Right atrium auricular region (tissue), 2 donors: ENCODE measurements around the gene CEACAM19. TPM values are rescaled to one million over a fixed set of nuclear protein-coding genes. Genes with fewer than 3 reads are reported as not detected.

ENCODE experiments used
- DNase-seq: peaks from one replicate; pipeline ENCODE4 v3.0.0-alpha.2; 2019; ENCODE audit warnings: low spot score
- H3K27ac ChIP-seq, 2 donors: fragments of 200-600 bp; sonication (generic); 1 replicate in 1 of 2; 2 replicates in 1 of 2; pipeline ENCODE4 v1.5.1; 2016 to 2019
- H3K27me3 ChIP-seq, 2 donors: fragments of 200-600 bp; sonication (generic); one replicate each; pipeline versions ENCODE4 v1.5.1 to v1.6.0; 2017 to 2019
- H3K36me3 ChIP-seq: fragments of 200-600 bp; sonication (generic); one replicate; pipeline ENCODE4 v1.5.1; 2016
- H3K4me1 ChIP-seq, 2 donors: fragments of 200-600 bp; sonication (generic); one replicate each; pipeline versions ENCODE4 v1.5.1 to v1.6.0; 2017 to 2019
- H3K4me3 ChIP-seq, 2 donors: fragments of 200-600 bp; sonication (generic); 1 replicate in 1 of 2; 2 replicates in 1 of 2; pipeline ENCODE4 v1.5.1; 2017 to 2019; ENCODE audit warnings: mild to moderate bottlenecking in 1 of 2, moderate library complexity in 1 of 2
- H3K9me3 ChIP-seq, 2 donors: fragments of 200-600 bp; sonication (generic); one replicate each; pipeline ENCODE4 v1.5.1; 2019
- CTCF ChIP-seq, 2 donors: fragments of 200-600 bp; sonication (generic); IDR thresholded peaks; one replicate each; pipeline ENCODE4 v1.5.1; 2019; ENCODE audit warnings: antibody characterized with exemption in 2 of 2
- total RNA-seq, 2 donors: library from RNA; depleted of rRNA; stranded (reverse); fragments of >200 nt; gene quantifications; one replicate each; pipeline ENCODE4 v1.1.0, GENCODE V29; 2016

CEACAM19 gene
- total RNA-seq, 2 donors from 2014 or later, result 2.3 to 3.1 TPM

GRCh38 chr19:44673510-44673909 lies 2.2 kb downstream of the CEACAM19 start:
- Histone ChIP-seq H3K4me1 (no peaks in the 10 kb centered on the region), H3K36me3 (peaks cover under 1% of the 10 kb centered on the region), H3K27ac (no peak overlapping the region), H3K9me3 (no peaks in the 10 kb centered on the region), H3K4me3 (no peak overlapping the region), H3K27me3 (no peaks in the 10 kb centered on the region)
- no peak for TF ChIP-seq CTCF (IDR thresholded peaks at IDR 0.05)
- DNase-seq, result no peak

GRCh38 chr19:44675521-44675920 lies 4.2 kb downstream of the CEACAM19 start:
- TF ChIP-seq CTCF (IDR thresholded peaks at IDR 0.05), result no peak
- H3K4me1 ChIP-seq, result no peaks in the 10 kb centered on the region
- peaks cover 8% of the 10 kb centered on the region for H3K36me3 ChIP-seq
- H3K9me3 ChIP-seq, result no peaks in the 10 kb centered on the region
- DNase-seq, result no peak
- no peak overlapping the region for H3K4me3 ChIP-seq
- H3K27ac ChIP-seq, result no peak overlapping the region
- no peaks in the 10 kb centered on the region for H3K27me3 ChIP-seq

GRCh38 chr19:44677019-44677811 lies 5.9 kb downstream of the CEACAM19 start:
- no peak for TF ChIP-seq CTCF (IDR thresholded peaks at IDR 0.05)
- H3K27me3 ChIP-seq, result no peaks in the 10 kb centered on the region
- DNase-seq, result no peak
- H3K36me3 ChIP-seq, result peaks cover 16% of the 10 kb centered on the region
- no peak overlapping the region for H3K27ac ChIP-seq
- no peaks in the 10 kb centered on the region for H3K9me3 ChIP-seq
- no peak overlapping the region for H3K4me3 ChIP-seq
- H3K4me1 ChIP-seq, result no peaks in the 10 kb centered on the region

GRCh38 chr19:44680536-44680935 lies 9.3 kb downstream of the CEACAM19 start:
- no peak overlapping the region for H3K4me3 ChIP-seq
- no peaks in the 10 kb centered on the region for H3K9me3 ChIP-seq
- DNase-seq, result no peak
- peaks cover 16% of the 10 kb centered on the region for H3K36me3 ChIP-seq
- no peak for TF ChIP-seq CTCF (IDR thresholded peaks at IDR 0.05)
- H3K27ac ChIP-seq, result no peak overlapping the region
- H3K4me1 ChIP-seq, result peaks cover 0 to 11% of the 10 kb centered on the region in 2 donors
- no peaks in the 10 kb centered on the region for H3K27me3 ChIP-seq

GRCh38 chr19:44681992-44682790 lies 10.9 kb downstream of the CEACAM19 start:
- peaks cover 16% of the 10 kb centered on the region for H3K36me3 ChIP-seq

More at GRCh38 chr19:44681992-44682790, 10.9 kb downstream of the CEACAM19 start:
- Histone ChIP-seq H3K4me3 (no peak overlapping the region), H3K27ac (no peak overlapping the region), H3K27me3 (no peaks in the 10 kb centered on the region), H3K9me3 (no peaks in the 10 kb centered on the region), H3K4me1 (peaks cover 0 to 11% of the 10 kb centered on the region in 2 donors)
- DNase-seq, result no peak
- TF ChIP-seq CTCF (IDR thresholded peaks at IDR 0.05), result no peak
